Eye (tissue), 1 donor: ENCODE measurements around the gene CEP85L.

Experiments
- DNase-seq: peaks from one replicate; pipeline ENCODE4 v3.0.0-alpha.2; 2015

Gene CEP85L

DNA sequence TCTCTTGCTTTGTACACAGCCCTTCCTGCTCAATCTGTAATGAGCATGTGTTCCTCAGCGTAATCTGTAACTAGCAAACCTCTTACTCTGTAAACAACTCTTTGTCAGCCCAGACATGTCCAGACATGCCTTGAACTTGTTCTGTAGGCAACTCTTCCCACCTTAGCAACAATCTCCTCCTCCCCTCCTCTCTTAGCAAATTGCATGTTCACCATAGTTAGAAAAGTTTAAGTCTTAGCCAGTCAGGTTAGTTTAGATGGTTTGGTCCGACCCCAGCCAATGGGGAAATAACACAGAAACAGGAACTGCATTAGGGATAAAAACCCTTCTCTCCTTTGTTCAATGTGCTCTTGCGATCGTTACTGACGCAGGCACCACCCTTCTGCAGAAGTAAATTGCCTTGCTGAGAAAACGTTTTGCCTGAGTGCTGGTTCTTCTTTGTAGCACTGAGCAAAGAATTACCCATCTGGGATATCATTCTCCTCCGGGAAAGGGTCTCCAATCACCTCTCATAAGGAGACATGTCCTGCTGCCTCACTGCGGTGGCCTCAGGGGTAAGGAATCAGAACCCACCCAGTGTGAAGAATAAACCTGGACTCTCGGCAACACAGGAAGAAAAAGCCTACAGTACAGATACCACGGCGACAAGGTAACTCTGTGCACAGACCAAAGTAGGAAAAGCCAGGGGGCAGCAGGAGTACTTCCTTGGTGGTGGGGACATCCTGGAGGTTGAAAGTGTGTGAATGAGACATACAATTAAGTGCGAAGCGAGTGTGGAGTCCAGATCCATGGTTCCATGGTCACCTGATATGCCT lies 77.1 kb downstream of the CEP85L start:
- DNase-seq, result no peak

DNA sequence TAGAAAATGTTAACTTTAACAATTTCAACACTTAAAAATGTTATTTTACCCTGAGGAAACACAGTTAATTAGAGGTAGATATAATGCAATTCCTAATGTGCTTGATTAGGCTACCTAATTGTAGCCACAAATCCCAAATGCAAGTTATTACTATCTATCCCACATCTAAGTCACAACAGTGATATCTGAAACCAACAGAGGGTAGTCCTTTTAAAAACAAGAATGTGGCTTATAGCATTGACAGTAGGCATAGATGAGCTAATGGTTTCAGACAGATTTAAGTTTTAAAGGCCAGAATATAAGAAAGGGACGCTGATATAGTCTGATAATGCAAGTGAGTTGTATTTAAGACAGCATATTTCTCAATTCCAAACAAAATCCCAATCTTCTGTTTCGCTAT lies 80.3 kb downstream of the CEP85L start:
- DNase-seq, result no peak

- DNase-seq, result no peak
Observed at GRCh38 chr6:118569498-118569897, 81.9 kb downstream of the CEP85L start.

- DNase-seq, result no peak
Observed at GRCh38 chr6:118567974-118568373, 83.4 kb downstream of the CEP85L start.

DNA sequence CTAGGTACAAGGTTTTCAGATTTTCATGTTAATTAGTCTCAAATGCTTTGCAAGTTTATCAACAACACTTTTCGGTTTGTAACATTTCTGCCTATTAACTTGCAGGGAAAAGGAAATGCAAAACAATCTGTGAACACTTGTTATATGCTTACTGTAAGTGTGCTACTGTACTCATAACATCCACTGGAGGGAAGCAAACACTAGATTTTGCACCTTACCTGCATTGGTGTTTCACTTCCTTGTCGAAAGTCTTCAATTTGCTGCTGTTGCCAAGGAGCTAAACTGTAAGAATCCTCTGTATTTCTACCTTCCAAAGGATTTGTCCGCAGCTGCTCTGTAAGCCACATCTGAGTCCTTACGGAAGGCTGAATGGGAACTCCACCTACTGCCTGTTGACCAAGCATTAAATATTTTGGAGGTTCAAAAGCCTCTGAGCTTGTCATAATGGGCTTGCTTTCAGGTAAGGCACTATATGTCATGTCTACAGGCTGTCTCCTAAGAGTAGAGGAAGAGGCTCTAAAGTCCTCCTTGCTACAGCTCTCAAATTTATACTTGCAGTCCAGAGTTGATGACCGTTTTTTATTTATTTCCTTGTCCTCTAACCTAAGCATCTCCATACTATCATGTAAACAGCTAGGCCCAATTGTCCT lies 86.0 kb downstream of the CEP85L start:
- DNase-seq, result peak; percentile 65

- no peak for DNase-seq
Observed at GRCh38 chr6:118562959-118563358, 88.4 kb downstream of the CEP85L start.

GRCh38 chr6:118562248-118562647 lies 89.1 kb downstream of the CEP85L start:
- no peak for DNase-seq

DNA sequence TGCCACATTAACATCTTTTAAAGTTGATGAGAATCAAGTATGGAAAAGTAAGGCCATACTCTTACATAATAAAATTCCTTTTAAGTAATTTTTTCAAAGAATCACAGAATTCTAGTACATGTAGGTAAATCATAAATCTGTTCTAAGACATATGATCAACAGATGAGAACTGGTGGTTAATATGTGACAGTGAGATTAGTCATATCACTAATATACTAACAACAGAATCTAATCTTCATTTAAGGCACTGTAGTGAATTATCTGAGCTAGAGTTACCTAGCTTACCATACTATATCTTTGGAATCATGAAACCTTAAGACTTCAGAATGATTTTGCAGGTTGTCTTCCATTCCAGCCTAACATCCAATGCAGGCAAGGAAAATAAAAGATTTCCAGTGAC lies 91.7 kb downstream of the CEP85L start:
- no peak for DNase-seq

GRCh38 chr6:118558464-118559217 lies 92.8 kb downstream of the CEP85L start:
- DNase-seq, result no peak

DNA sequence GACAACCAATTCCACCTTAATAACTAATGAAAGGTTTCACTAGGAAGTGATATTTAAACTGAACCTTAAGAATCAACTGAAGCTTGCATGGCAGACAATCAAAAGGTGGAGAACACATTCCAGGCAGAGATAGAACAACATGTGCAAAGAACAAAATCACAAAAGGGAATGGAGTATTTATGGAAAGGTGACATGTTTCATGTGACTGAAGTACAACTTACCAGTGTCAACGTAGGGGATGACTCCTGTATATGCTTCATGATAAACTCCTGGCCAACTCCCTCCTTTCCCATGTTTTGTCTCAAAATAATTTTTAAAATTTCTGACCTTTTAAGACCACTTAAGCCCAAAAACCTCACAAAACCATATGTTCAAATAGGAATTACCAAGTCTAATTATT lies 96.7 kb downstream of the CEP85L start:
- DNase-seq, result no peak

DNA sequence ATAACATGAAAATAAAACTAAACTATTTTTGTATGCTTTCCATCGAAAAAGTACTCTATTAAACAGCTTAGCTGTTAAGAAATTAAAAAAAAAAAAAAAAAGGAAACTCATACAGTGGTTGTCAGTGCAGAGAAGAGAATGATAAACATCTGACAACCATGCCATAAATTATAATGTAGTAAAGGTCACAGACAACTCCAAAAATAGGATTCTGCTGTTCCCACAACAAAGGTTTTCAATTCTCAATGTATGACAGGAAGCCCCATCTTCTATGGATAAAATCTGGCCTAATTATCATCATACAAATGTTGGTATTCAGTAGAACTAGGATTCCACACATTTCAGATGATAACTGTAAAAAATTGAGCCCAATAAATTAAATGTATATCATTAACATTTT lies 98.3 kb downstream of the CEP85L start:
- DNase-seq, result no peak

- peak; percentile 62 for DNase-seq
Observed at GRCh38 chr6:118551063-118552053, 100.0 kb downstream of the CEP85L start.

DNA sequence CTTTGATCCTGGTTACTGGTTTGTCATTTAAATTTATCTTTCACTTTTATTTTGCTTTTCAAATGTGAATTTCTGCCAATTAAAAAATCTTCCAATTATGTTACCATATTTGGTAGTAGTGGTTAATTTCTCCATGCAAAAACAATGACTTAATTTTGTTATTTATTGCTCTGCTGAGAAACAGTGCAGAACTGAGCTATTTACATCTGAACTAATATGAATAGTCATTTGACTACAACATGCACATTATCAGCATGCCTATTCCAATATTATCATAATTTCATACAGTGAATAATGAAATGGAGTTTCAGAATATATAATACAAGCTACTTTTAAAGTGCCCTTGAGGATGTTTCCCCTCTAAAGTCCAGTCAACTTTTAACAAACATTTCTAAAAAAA lies 102.8 kb downstream of the CEP85L start:
- DNase-seq, result no peak

GRCh38 chr6:118548136-118548535 lies 103.3 kb downstream of the CEP85L start, which contains the start of gene PLN:
Gene PLN, plus strand, starts transcription at chr6:118548296. Its CDS starts 10,626 bp downstream, at chr6:118558922.
- no peak for DNase-seq

DNA sequence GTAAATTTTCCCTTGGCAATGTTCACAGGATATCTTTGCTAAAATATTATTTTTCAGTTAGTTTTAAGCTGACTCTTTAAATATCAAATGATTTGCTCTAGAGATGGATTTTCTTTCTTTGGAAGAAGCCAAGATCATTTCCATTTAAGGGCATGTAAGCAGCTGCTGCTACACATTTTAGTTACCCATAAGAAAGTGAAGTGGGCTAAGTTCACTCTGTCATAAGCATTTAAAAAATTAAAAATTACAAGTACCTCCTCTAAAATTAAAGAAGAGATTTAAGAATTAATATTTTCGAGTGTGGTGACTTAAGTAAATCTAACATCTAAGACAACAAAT lies 104.5 kb downstream of the CEP85L start:
- no peak for DNase-seq

DNA sequence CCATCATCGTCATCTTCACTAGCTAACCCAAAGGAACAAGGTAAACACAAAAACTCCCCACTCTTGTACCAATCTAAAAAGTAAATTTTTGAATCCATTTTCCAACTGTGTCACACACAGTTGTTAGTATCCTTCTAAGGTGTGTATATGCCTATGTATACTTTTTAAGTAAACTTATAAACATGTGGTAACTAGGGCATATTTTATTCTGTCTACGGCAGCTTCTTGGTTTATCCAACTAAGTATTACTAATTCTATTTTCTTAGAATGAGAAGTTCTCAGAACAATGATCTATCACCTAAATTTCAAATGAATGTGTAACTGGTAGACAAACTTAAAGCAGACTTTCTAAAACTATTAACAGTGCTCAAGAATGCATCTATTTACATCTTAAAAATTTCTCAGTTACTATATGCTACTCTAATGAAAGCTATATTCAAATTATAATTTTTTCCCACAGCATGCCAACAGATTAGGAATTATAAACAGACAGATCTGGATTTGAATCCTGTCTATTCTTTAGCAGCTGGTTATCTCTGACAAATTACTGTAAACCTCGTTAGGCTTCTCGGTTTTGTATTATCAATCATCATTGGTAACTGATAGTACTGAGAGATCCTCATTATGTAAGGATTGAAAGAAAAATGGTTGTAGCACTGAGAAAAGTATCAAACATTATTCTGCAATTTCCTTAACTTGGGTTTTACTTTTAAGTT lies 105.1 kb downstream of the CEP85L start:
- DNase-seq, result no peak

DNA sequence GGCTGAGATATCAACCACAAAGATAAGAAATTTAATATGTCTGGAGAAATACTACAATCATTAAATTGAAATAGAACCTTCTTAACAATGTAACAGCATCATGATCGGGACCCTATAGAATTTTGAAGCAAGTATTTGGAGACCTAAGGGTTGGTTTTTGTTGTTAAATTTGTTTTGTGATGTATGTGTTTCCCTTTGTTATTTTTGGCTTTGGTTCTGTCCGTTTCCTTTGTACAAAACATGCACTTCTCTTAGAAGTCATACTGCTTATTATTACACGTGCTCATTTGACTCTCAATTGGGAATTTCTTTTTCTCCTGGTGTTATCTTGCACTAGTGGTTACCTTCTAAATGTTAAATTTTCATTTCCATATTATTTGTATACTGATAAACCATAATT lies 107.3 kb downstream of the CEP85L start:
- no peak for DNase-seq

DNA sequence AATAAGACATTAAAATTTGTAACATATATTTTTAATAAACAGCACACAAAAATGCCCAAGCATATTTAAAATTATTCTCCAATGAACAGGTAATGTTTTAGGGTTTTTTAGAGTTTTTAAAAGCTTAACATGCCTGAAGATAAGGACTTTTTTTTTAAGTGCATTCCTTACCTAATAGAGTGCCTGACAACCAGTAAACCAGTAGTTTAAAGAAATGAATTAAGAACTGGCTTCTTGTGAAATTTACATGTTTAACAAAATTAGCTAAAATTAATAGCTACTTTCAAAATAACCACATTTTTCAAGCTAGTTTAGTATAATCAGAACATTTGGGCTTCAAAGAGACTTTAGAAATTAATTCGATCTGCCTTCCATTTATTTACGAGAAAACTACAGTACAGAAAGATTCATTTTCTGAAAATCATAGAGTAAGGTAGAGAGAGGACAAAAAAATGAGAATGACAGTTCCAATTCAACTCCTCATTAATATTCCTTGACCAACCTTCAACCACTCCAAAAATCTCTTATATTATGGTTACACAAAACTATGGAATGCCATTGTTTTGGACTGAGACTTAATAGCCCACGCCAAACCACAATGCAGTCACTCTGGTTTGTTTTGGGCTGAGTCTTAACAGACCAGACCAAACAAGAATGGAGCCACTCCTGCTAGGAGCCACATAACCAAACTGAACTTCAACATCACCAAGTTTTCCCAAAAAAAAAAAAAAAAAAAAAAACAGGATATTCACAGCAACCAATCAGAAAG lies 109.0 kb downstream of the CEP85L start:
- no peak for DNase-seq

GRCh38 chr6:118537574-118537973 lies 113.8 kb downstream of the CEP85L start:
- no peak for DNase-seq

DNA sequence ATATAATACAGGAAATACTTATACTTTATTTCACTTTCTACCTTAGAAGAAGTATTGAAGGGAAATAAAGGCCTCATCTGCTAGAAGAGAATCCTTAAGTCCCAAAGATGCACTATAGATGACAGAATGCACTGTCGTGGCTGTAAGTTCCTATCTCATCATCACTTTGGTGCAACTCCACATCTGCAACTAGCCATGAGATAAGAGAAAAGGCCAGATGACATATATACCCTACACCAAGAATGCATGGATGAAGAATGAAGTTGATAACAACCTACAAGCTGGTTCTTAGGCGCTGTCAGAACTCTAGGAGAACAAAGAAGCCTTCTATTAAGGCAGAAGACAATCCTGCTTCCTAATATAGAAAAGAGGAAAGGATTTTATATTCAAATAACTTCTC lies 114.9 kb downstream of the CEP85L start:
- DNase-seq, result no peak
